Astrocyte (in vitro differentiated cells and primary cell): ENCODE data around the gene IFIT2. TPM values are rescaled to one million over a fixed set of nuclear protein-coding genes. Genes with fewer than 3 reads are reported as not detected.
"Not testable (repeated sequence)": the region's sequence is repeated elsewhere in the genome, so short reads cannot be mapped to it uniquely, and the experiment has no call there.

Experiments
- DNase-seq: peaks from one replicate; pipeline ENCODE4 v3.0.0-alpha.2; 2010; ENCODE audit warnings: low read depth
- FAIRE-seq: peaks from 2 replicates; lab custom pipeline; 2011; peaks lifted over from hg19 to GRCh38; lab: Jason Lieb, UNC
- H2AFZ ChIP-seq: 2 replicates; pipeline ENCODE4 v1.6.0; 2012; ENCODE audit warnings: low read depth, low read length, inconsistent platforms
- H3K27ac ChIP-seq: 2 replicates; pipeline ENCODE4 v1.5.1; 2011; ENCODE audit warnings: low read depth, low read length, inconsistent platforms
- H3K27me3 ChIP-seq: 2 replicates; pipeline ENCODE4 v1.6.0; 2011; ENCODE audit warnings: low read length, inconsistent platforms; ENCODE audit not compliant: insufficient read depth
- H3K36me3 ChIP-seq: 2 replicates; pipeline ENCODE4 v1.5.1; 2011; ENCODE audit warnings: low read length, inconsistent platforms; ENCODE audit not compliant: insufficient read depth
- H3K4me1 ChIP-seq: 2 replicates; pipeline ENCODE4 v1.5.1; 2011; ENCODE audit warnings: low read length, inconsistent platforms; ENCODE audit not compliant: insufficient read depth
- H3K4me2 ChIP-seq: 2 replicates; pipeline ENCODE4 v1.6.0; 2012; ENCODE audit warnings: low read length, inconsistent platforms
- H3K4me3 ChIP-seq: 2 replicates; pipeline ENCODE4 v1.5.1; 2011; ENCODE audit warnings: low read depth, mild to moderate bottlenecking, low read length, inconsistent platforms; ENCODE audit not compliant: insufficient read depth
- H3K79me2 ChIP-seq: 2 replicates; pipeline ENCODE4 v1.6.0; 2012; ENCODE audit warnings: mild to moderate bottlenecking, low read length, inconsistent platforms; ENCODE audit not compliant: insufficient read depth
- H3K9ac ChIP-seq: 2 replicates; pipeline ENCODE4 v1.6.0; 2012; ENCODE audit warnings: mild to moderate bottlenecking, low read length, inconsistent platforms
- H3K9me3 ChIP-seq: 2 replicates; pipeline ENCODE4 v1.5.1; 2012; ENCODE audit warnings: low read depth, mild to moderate bottlenecking, low read length, inconsistent platforms; ENCODE audit not compliant: insufficient read depth
- H4K20me1 ChIP-seq: 2 replicates; pipeline ENCODE4 v1.6.0; 2012; ENCODE audit warnings: low read length, inconsistent platforms; ENCODE audit not compliant: insufficient read depth
- H3K27ac Mint-ChIP-seq: one replicate; pipeline ENCODE4 v1.8.0; 2021; ENCODE audit warnings: mild to moderate bottlenecking, mixed read lengths; ENCODE audit not compliant: unreplicated experiment
- H3K27me3 Mint-ChIP-seq: one replicate; pipeline ENCODE4 v1.8.0; 2021; ENCODE audit warnings: low read depth, mixed read lengths; ENCODE audit not compliant: unreplicated experiment
- H3K36me3 Mint-ChIP-seq: one replicate; pipeline ENCODE4 v1.8.0; 2021; ENCODE audit warnings: low read depth, mixed read lengths; ENCODE audit not compliant: unreplicated experiment
- H3K4me1 Mint-ChIP-seq: one replicate; pipeline ENCODE4 v1.8.0; 2021; ENCODE audit warnings: low read depth, mixed read lengths; ENCODE audit not compliant: unreplicated experiment
- H3K4me3 Mint-ChIP-seq: one replicate; pipeline ENCODE4 v1.8.0; 2021; ENCODE audit warnings: mild to moderate bottlenecking, moderate library complexity, mixed read lengths; ENCODE audit not compliant: unreplicated experiment
- H3K9me3 Mint-ChIP-seq: one replicate; pipeline ENCODE4 v1.8.0; 2021; ENCODE audit warnings: mild to moderate bottlenecking, mixed read lengths; ENCODE audit not compliant: unreplicated experiment
- CTCF ChIP-seq: IDR thresholded peaks from 2 replicates; pipeline ENCODE4 v1.5.1; 2011; ENCODE audit warnings: low read depth, mild to moderate bottlenecking, inconsistent platforms, low read length, moderate library complexity; ENCODE audit not compliant: insufficient read depth
- EZH2 ChIP-seq: IDR thresholded peaks from 2 replicates; pipeline ENCODE4 v1.6.1; 2012; ENCODE audit warnings: mild to moderate bottlenecking, low read length, inconsistent platforms; ENCODE audit not compliant: insufficient read depth
- total RNA-seq: library from RNA; stranded (reverse); gene quantifications from 2 replicates; pipeline ENCODE4 v1.2.1, GENCODE V29; 2021

Gene IFIT2
- total RNA-seq, 1 donor from 2014 or later = 36.0 TPM

- peaks cover 30% of the 10 kb centered on the region for H3K4me1 ChIP-seq
- Mint-ChIP-seq H3K27ac (no peak overlapping the region), H3K4me1 (peaks cover 40% of the 10 kb centered on the region), H3K4me3 (no peak overlapping the region), H3K9me3 (no peaks in the 10 kb centered on the region), H3K27me3 (no peaks in the 10 kb centered on the region), H3K36me3 (no peaks in the 10 kb centered on the region)
- H3K9ac ChIP-seq = no peak overlapping the region
- H3K79me2 ChIP-seq = no peaks in the 10 kb centered on the region
- H3K36me3 ChIP-seq = no peaks in the 10 kb centered on the region
- H3K9me3 ChIP-seq = no peaks in the 10 kb centered on the region
- no peak for TF ChIP-seq EZH2
- TF ChIP-seq CTCF = no peak
- H2AFZ ChIP-seq = no peak overlapping the region
- DNase-seq (no peak), FAIRE-seq (no peak)
- no peak overlapping the region for H3K27ac ChIP-seq
- no peak overlapping the region for H3K4me2 ChIP-seq
- no peaks in the 10 kb centered on the region for H3K27me3 ChIP-seq
- no peak overlapping the region for H3K4me3 ChIP-seq
- H4K20me1 ChIP-seq = no peaks in the 10 kb centered on the region
Measured at GRCh38 chr10:89348481-89348880, 46.6 kb downstream of the IFIT2 start.

GRCh38 chr10:89348975-89349374, 47.1 kb downstream of the IFIT2 start:
- no peak overlapping the region for H3K9ac ChIP-seq
- no peaks in the 10 kb centered on the region for H3K79me2 ChIP-seq
- no peaks in the 10 kb centered on the region for H3K9me3 ChIP-seq
- DNase-seq (no peak), FAIRE-seq (no peak)
- peaks cover 30% of the 10 kb centered on the region for H3K4me1 ChIP-seq
- H4K20me1 ChIP-seq = no peaks in the 10 kb centered on the region
- Mint-ChIP-seq H3K4me1 (peaks cover 42% of the 10 kb centered on the region), H3K4me3 (no peak overlapping the region), H3K9me3 (no peaks in the 10 kb centered on the region), H3K36me3 (no peaks in the 10 kb centered on the region), H3K27ac (no peak overlapping the region), H3K27me3 (no peaks in the 10 kb centered on the region)
- H3K27ac ChIP-seq = no peak overlapping the region
- no peaks in the 10 kb centered on the region for H3K27me3 ChIP-seq
- no peak overlapping the region for H3K4me3 ChIP-seq
- H2AFZ ChIP-seq = no peak overlapping the region
- H3K4me2 ChIP-seq = no peak overlapping the region
- no peaks in the 10 kb centered on the region for H3K36me3 ChIP-seq
- TF ChIP-seq CTCF (no peak), EZH2 (no peak)

GRCh38 chr10:89350631-89351315, 48.9 kb downstream of the IFIT2 start:
- H3K27me3 ChIP-seq, H4K20me1 ChIP-seq, H3K9me3 Mint-ChIP-seq, H3K36me3 Mint-ChIP-seq, H3K36me3 ChIP-seq, FAIRE-seq, H3K9me3 ChIP-seq, H3K79me2 ChIP-seq, DNase-seq, H3K27me3 Mint-ChIP-seq, H3K4me3 ChIP-seq: not testable (repeated sequence)
- peak overlapping the region; percentile 3 for H3K4me3 Mint-ChIP-seq
- Histone ChIP-seq H2AFZ (peak overlapping the region; percentile 36), H3K27ac (peak overlapping the region; percentile 96), H3K4me2 (peak overlapping the region; percentile 74), H3K4me1 (peaks cover 30% of the 10 kb centered on the region), H3K9ac (peak overlapping the region; percentile 82)
- peak overlapping the region; percentile 99 for H3K27ac Mint-ChIP-seq
- peaks cover 43% of the 10 kb centered on the region for H3K4me1 Mint-ChIP-seq
